K562 (cell line): ENCODE data around the gene EXTL1. TPM values are rescaled to one million over a fixed set of nuclear protein-coding genes. Genes with fewer than 3 reads are reported as not detected.

Experiments used
- SLC30A9 ChIP-seq: fragments of 250-450 bp; sonication (Bioruptor Pico); IDR thresholded peaks from 2 replicates; pipeline ENCODE4 v1.8.0; 2022; ENCODE audit warnings: mild to moderate bottlenecking, moderate library complexity
- TGIF2 ChIP-seq: sonication (generic); formaldehyde crosslinking; IDR thresholded peaks from 2 replicates; pipeline ENCODE4 v1.8.1; 2022; ENCODE audit warnings: mild to moderate bottlenecking, missing genetic modification reagents, moderate library complexity
- polyA plus RNA-seq, 8 experiments: library from polyadenylated mRNA; depleted of rRNA in 4 of 8; stranded (reverse) in 5 of 8; unstranded in 3 of 8; fragments of >200 nt; fragmentation: Nextera tagmentation in 2 of 8; fragmentation: Illumina TruSeq in 1 of 8; extraction: Ambion mirVana in 2 of 8; extraction: Trizol in 1 of 8; gene quantifications; 2 replicates each; pipeline versions ENCODE4 v1.2.1 to v1.2.3, GENCODE V29; 2011 to 2014; ENCODE audit warnings: inconsistent platforms in 1 of 8, missing spikeins in 1 of 8
- total RNA-seq, 7 experiments: library from RNA; depleted of rRNA in 6 of 7; stranded (reverse); fragments of >200 nt in 6 of 7; fragmentation: Illumina TruSeq in 2 of 7; extraction: Trizol in 2 of 7; gene quantifications; 2 replicates each; pipeline versions ENCODE4 v1.2.1 to v1.2.3, GENCODE V29; 2011 to 2021; ENCODE audit warnings: low replicate concordance in 1 of 7
- TF ChIP-seq, protein P1 (sequence below), 2 experiments: fragments of 450-650 bp; IDR thresholded peaks; 2 replicates each; pipeline ENCODE4 v1.6.1; 2016; ENCODE audit warnings: mild to moderate bottlenecking in 2 of 2, borderline replicate concordance in 1 of 2, low read depth in 1 of 2, moderate library complexity in 1 of 2
- TF ChIP-seq, protein P2 (sequence below): fragments of 250-450 bp; sonication (Bioruptor Pico); IDR thresholded peaks from 2 replicates; pipeline ENCODE4 v1.8.0; 2021; ENCODE audit warnings: moderate library complexity, mild to moderate bottlenecking, inconsistent platforms
- TF ChIP-seq, protein P3 (sequence below): fragments of 200-600 bp; sonication (generic); IDR thresholded peaks from one replicate; pipeline ENCODE4 v1.6.1; 2012; ENCODE audit warnings: mild to moderate bottlenecking, low read depth, low read length, inconsistent platforms

Gene EXTL1
- total and polyA plus RNA-seq, 9 of the 15 experiments (the other 6 are each of a cell fraction or from before 2014, with no cell fraction given): 0.04 to 0.23 (median 0.08) TPM; not detected in 3

DNA sequence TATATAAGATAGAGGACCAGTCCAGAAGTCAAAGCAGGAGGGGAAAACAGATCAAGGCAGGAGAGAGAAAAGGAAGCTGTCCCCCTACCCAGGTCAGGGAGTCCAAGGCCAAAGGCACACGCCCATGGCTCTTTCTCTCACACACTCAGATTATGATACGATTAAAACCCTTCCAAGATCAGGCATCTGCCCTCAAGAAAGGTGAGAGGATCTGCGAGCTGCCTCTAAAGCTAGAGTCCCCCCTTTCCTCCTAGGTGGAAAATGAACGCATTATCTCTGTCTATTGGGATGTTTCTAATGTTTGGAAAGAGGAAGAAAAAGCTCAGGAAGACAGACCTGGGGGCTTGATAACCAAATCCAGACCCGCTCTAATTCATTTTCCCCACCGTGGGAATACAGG is 31.3 kb upstream of the EXTL1 start (continued):
- TF ChIP-seq, protein P1, sequence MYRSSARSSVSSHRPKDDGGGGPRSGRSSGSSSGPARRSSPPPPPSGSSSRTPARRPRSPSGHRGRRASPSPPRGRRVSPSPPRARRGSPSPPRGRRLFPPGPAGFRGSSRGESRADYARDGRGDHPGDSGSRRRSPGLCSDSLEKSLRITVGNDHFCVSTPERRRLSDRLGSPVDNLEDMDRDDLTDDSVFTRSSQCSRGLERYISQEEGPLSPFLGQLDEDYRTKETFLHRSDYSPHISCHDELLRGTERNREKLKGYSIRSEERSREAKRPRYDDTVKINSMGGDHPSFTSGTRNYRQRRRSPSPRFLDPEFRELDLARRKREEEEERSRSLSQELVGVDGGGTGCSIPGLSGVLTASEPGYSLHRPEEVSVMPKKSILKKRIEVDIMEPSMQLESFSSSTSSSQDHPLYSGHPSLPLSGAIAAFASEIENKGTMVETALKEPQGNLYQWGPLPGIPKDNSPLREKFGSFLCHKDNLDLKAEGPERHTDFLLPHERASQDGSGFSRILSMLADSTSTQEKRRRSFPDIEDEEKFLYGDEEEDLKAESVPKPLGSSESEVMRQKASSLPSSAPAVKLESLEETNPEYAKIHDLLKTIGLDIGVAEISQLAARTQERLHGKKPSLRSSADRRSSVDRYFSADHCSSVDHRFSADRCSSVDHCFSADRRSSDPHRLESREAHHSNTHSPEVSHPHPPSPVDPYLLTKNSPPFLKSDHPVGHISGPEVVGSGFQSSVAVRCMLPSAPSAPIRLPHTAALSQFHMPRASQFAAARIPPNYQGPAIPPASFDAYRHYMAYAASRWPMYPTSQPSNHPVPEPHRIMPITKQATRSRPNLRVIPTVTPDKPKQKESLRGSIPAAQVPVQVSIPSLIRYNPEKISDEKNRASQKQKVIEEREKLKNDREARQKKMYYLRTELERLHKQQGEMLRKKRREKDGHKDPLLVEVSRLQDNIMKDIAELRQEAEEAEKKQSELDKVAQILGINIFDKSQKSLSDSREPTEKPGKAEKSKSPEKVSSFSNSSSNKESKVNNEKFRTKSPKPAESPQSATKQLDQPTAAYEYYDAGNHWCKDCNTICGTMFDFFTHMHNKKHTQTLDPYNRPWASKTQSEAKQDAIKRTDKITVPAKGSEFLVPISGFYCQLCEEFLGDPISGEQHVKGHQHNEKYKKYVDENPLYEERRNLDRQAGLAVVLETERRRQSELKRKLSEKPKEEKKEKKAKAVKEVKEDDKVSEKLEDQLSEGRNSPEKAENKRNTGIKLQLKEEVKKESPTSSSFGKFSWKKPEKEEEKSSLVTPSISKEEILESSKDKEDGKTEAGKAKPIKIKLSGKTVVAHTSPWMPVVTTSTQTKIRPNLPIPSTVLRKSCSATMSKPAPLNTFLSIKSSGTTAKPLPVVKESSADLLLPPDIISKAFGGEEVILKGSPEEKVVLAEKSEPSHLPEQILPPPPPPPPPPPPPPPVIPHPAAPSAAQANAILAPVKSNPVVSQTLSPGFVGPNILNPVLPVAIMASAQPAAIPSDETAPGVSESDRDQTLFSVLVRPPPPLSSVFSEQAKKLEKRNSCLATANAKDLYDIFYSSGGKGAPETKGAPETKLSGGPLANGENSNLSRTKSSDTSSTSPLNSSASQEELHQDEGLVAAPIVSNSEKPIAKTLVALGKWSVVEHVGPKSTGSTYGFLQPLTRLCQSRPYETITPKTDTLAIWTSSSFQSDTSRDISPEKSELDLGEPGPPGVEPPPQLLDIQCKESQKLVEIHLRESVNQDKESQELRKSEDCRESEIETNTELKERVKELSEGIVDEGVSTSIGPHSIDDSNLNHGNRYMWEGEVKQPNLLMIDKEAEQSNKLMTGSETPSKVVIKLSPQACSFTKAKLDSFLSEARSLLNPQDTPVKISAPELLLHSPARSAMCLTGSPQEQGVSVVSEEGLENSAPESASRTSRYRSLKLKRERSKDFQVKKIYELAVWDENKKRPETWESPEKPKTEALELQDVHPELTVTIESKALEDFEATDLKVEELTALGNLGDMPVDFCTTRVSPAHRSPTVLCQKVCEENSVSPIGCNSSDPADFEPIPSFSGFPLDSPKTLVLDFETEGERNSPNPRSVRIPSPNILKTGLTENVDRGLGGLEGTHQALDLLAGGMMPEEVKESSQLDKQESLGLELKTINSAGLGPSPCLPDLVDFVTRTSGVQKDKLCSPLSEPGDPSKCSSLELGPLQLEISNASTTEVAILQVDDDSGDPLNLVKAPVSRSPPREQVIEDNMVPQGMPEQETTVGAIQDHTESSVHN (IDR thresholded peaks at IDR 0.05; ENCODE audit: borderline replicate concordance in 1 of 2, low read depth in 1 of 2): no peak
- TF ChIP-seq, protein P2, sequence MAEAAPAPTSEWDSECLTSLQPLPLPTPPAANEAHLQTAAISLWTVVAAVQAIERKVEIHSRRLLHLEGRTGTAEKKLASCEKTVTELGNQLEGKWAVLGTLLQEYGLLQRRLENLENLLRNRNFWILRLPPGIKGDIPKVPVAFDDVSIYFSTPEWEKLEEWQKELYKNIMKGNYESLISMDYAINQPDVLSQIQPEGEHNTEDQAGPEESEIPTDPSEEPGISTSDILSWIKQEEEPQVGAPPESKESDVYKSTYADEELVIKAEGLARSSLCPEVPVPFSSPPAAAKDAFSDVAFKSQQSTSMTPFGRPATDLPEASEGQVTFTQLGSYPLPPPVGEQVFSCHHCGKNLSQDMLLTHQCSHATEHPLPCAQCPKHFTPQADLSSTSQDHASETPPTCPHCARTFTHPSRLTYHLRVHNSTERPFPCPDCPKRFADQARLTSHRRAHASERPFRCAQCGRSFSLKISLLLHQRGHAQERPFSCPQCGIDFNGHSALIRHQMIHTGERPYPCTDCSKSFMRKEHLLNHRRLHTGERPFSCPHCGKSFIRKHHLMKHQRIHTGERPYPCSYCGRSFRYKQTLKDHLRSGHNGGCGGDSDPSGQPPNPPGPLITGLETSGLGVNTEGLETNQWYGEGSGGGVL: no peak
- TF ChIP-seq SLC30A9 (no peak), TGIF2 (CRISPR knock-in tag) (no peak)
- TF ChIP-seq, protein P3, sequence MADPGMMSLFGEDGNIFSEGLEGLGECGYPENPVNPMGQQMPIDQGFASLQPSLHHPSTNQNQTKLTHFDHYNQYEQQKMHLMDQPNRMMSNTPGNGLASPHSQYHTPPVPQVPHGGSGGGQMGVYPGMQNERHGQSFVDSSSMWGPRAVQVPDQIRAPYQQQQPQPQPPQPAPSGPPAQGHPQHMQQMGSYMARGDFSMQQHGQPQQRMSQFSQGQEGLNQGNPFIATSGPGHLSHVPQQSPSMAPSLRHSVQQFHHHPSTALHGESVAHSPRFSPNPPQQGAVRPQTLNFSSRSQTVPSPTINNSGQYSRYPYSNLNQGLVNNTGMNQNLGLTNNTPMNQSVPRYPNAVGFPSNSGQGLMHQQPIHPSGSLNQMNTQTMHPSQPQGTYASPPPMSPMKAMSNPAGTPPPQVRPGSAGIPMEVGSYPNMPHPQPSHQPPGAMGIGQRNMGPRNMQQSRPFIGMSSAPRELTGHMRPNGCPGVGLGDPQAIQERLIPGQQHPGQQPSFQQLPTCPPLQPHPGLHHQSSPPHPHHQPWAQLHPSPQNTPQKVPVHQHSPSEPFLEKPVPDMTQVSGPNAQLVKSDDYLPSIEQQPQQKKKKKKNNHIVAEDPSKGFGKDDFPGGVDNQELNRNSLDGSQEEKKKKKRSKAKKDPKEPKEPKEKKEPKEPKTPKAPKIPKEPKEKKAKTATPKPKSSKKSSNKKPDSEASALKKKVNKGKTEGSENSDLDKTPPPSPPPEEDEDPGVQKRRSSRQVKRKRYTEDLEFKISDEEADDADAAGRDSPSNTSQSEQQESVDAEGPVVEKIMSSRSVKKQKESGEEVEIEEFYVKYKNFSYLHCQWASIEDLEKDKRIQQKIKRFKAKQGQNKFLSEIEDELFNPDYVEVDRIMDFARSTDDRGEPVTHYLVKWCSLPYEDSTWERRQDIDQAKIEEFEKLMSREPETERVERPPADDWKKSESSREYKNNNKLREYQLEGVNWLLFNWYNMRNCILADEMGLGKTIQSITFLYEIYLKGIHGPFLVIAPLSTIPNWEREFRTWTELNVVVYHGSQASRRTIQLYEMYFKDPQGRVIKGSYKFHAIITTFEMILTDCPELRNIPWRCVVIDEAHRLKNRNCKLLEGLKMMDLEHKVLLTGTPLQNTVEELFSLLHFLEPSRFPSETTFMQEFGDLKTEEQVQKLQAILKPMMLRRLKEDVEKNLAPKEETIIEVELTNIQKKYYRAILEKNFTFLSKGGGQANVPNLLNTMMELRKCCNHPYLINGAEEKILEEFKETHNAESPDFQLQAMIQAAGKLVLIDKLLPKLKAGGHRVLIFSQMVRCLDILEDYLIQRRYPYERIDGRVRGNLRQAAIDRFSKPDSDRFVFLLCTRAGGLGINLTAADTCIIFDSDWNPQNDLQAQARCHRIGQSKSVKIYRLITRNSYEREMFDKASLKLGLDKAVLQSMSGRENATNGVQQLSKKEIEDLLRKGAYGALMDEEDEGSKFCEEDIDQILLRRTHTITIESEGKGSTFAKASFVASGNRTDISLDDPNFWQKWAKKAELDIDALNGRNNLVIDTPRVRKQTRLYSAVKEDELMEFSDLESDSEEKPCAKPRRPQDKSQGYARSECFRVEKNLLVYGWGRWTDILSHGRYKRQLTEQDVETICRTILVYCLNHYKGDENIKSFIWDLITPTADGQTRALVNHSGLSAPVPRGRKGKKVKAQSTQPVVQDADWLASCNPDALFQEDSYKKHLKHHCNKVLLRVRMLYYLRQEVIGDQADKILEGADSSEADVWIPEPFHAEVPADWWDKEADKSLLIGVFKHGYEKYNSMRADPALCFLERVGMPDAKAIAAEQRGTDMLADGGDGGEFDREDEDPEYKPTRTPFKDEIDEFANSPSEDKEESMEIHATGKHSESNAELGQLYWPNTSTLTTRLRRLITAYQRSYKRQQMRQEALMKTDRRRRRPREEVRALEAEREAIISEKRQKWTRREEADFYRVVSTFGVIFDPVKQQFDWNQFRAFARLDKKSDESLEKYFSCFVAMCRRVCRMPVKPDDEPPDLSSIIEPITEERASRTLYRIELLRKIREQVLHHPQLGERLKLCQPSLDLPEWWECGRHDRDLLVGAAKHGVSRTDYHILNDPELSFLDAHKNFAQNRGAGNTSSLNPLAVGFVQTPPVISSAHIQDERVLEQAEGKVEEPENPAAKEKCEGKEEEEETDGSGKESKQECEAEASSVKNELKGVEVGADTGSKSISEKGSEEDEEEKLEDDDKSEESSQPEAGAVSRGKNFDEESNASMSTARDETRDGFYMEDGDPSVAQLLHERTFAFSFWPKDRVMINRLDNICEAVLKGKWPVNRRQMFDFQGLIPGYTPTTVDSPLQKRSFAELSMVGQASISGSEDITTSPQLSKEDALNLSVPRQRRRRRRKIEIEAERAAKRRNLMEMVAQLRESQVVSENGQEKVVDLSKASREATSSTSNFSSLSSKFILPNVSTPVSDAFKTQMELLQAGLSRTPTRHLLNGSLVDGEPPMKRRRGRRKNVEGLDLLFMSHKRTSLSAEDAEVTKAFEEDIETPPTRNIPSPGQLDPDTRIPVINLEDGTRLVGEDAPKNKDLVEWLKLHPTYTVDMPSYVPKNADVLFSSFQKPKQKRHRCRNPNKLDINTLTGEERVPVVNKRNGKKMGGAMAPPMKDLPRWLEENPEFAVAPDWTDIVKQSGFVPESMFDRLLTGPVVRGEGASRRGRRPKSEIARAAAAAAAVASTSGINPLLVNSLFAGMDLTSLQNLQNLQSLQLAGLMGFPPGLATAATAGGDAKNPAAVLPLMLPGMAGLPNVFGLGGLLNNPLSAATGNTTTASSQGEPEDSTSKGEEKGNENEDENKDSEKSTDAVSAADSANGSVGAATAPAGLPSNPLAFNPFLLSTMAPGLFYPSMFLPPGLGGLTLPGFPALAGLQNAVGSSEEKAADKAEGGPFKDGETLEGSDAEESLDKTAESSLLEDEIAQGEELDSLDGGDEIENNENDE: no peak
